HG03135 (cell line): ENCODE results near the gene PLPP3.

Experiments
- ATAC-seq: cut with Tn5 transposase; IDR thresholded peaks from one replicate; pipeline ENCODE4 v1.9.1; 2021; ENCODE audit warnings: mild to moderate bottlenecking, moderate library complexity; ENCODE audit not compliant: unreplicated experiment

The PLPP3 gene

GRCh38 chr1:56464294-56464693 is 115.1 kb downstream of the PLPP3 start:
- no peak for ATAC-seq

- no peak for ATAC-seq
Observed at GRCh38 chr1:56463376-56463775, 116.0 kb downstream of the PLPP3 start.

GRCh38 chr1:56462209-56462608 is 117.2 kb downstream of the PLPP3 start:
- no peak for ATAC-seq

GRCh38 chr1:56461158-56462127 is 117.9 kb downstream of the PLPP3 start:
- ATAC-seq: no peak

GRCh38 chr1:56459260-56459659 is 120.1 kb downstream of the PLPP3 start:
- ATAC-seq: no peak

GRCh38 chr1:56457756-56458375 is 121.5 kb downstream of the PLPP3 start:
- ATAC-seq: no peak

GRCh38 chr1:56456435-56457101 is 122.8 kb downstream of the PLPP3 start:
- ATAC-seq: no peak

GRCh38 chr1:56453417-56454078 is 125.8 kb downstream of the PLPP3 start:
- no peak for ATAC-seq

GRCh38 chr1:56453016-56453415 is 126.3 kb downstream of the PLPP3 start:
- ATAC-seq: no peak

GRCh38 chr1:56452027-56453011 is 127.0 kb downstream of the PLPP3 start:
- no peak for ATAC-seq

- ATAC-seq: no peak
Observed at GRCh38 chr1:56451491-56451890, 127.9 kb downstream of the PLPP3 start.

- ATAC-seq: no peak
Observed at GRCh38 chr1:56450004-56450666, 129.2 kb downstream of the PLPP3 start.

GRCh38 chr1:56448529-56449300 is 130.6 kb downstream of the PLPP3 start:
- no peak for ATAC-seq

GRCh38 chr1:56447823-56448222 is 131.5 kb downstream of the PLPP3 start:
- ATAC-seq: no peak

- ATAC-seq: no peak
Observed at GRCh38 chr1:56446531-56447098, 132.7 kb downstream of the PLPP3 start.

GRCh38 chr1:56444960-56445646 is 134.3 kb downstream of the PLPP3 start:
- no peak for ATAC-seq
